Activated CD4-positive, alpha-beta T cell treated with anti-CD3 and anti-CD28 coated beads, Interleukin-2, amount 10 ng/mL, durations not matched to agents 7 days and 5 days (primary cell): ENCODE data around the gene GRID1. TPM values are rescaled to one million over a fixed set of nuclear protein-coding genes. Genes with fewer than 3 reads are reported as not detected.

Source experiments
- CTCF ChIA-PET: fragments of 350-600 bp; sonication (Branson Sonifier 250); formaldehyde crosslinking; loops from one replicate; lab custom pipeline; 2021; ENCODE audit warnings: antibody characterized with exemption; lab: Charles Lee
- POLR2A ChIA-PET: fragments of 350-600 bp; sonication (Branson Sonifier 250); formaldehyde crosslinking; loops from one replicate; lab custom pipeline; 2021; ENCODE audit warnings: antibody characterized with exemption; lab: Charles Lee
- DNase-seq: peaks from one replicate; pipeline ENCODE4 v3.0.0-alpha.2; 2020
- H3K27ac Mint-ChIP-seq: one replicate; pipeline ENCODE4 v1.8.0; 2021; ENCODE audit warnings: mild to moderate bottlenecking, moderate library complexity, mixed read lengths
- H3K27me3 Mint-ChIP-seq: one replicate; pipeline ENCODE4 v1.8.0; 2021; ENCODE audit warnings: mixed read lengths
- H3K36me3 Mint-ChIP-seq: one replicate; pipeline ENCODE4 v1.8.0; 2021; ENCODE audit warnings: low read depth, mixed read lengths
- H3K4me1 Mint-ChIP-seq: one replicate; pipeline ENCODE4 v1.8.0; 2021; ENCODE audit warnings: mixed read lengths
- H3K4me3 Mint-ChIP-seq: one replicate; pipeline ENCODE4 v1.8.0; 2021; ENCODE audit warnings: mild to moderate bottlenecking, moderate library complexity, mixed read lengths
- H3K9me3 Mint-ChIP-seq: one replicate; pipeline ENCODE4 v1.8.0; 2021; ENCODE audit warnings: mixed read lengths
- total RNA-seq, 2 experiments: library from RNA; stranded (reverse); gene quantifications; one replicate each; pipeline ENCODE4 v1.2.3, GENCODE V29; 2021

The GRID1 gene
- total RNA-seq, 2 experiments from 2014 or later = not detected

DNA sequence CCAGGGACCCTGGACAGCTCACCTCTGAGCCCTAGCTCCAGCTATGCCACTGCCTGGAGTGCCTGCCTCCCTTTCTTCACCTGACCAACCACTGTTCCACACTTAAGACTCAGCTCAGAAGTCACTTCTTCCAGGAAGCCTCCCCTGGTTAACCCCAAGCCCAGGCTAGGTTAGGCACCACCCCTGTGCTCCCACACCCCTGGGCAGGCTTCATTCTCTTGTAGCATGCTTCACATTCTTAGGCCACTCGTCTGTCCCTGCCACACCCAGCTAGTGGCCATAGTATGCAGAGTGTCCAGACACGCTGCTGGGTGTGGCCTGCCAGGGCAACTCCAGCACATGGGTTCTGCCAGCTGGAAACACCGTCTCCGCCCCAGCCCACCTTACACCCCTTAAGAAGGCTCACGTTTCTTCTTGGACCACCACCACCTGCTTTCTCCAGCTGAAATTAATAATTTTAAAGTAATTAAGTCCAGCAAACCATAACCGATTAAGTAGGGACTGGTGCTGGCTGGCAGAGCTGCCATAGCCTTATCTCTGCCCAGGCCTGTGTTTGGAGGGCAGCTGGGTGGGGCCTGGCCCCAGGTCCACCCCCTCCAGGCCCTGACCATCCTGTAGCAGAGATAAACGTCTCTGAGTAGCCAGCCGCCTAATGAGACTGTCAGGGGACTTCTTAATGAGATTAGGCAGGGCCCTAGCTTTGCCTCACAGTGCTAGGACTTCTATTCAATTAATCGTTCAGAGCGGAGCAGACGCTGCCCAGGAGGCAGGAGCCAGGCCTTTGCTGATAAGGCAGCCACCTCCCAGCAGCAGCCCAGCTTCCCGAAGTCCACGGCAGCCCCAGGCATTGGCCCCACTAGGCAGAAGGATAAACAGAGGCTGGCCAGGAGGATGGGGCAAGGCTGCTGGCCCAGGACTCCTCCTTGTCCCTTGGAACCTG lies 20.5 kb downstream of the GRID1 start:
- H3K4me1 Mint-ChIP-seq = no peaks in the 10 kb centered on the region
- H3K36me3 Mint-ChIP-seq = no peaks in the 10 kb centered on the region
- ChIA-PET CTCF (interaction anchor here (0.7 kb wide), 1 partner anchor 31 kb away, joined by 3 read pairs; no protein-coding TSS in a partner anchor), POLR2A (interaction anchor here (0.5 kb wide), 1 partner anchor 43 kb away, joined by 3 read pairs; no protein-coding TSS in a partner anchor)
- no peaks in the 10 kb centered on the region for H3K9me3 Mint-ChIP-seq
- no peak for DNase-seq
- H3K27ac Mint-ChIP-seq = no peak overlapping the region
- no peaks in the 10 kb centered on the region for H3K27me3 Mint-ChIP-seq
- H3K4me3 Mint-ChIP-seq = no peak overlapping the region

DNA sequence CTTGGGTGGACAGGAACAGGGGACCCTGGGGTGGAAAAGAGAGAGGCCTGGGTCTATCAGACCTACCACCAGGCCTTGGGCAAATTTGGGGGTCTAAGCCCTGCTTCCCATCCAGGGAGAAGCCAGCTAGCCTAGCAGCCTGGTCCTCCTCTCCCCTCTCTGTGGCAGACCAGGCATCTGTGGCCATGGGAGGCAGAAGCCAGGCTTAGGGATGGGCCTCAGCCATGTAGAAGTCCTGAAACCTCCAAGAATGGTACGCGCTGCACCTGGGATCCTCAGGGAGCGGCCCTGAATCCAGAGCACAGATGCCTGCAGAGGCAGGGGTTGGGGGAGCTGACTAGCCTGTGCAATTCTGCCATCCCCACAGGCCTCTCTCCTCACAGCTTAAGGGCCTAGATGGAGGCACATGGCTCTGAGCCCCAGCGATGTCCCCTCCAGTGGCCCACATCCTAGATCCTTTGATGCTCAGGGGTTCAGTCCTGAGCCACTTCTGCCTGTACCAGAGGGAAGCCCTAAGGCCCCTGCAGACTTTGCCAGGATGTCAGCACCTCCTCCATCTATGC lies 21.2 kb downstream of the GRID1 start:
- Mint-ChIP-seq H3K27ac (no peak overlapping the region), H3K4me3 (no peak overlapping the region), H3K27me3 (no peaks in the 10 kb centered on the region), H3K36me3 (no peaks in the 10 kb centered on the region), H3K4me1 (no peaks in the 10 kb centered on the region), H3K9me3 (no peaks in the 10 kb centered on the region)
- no peak for DNase-seq
- ChIA-PET POLR2A (no interaction called here), CTCF (no interaction called here)

DNA sequence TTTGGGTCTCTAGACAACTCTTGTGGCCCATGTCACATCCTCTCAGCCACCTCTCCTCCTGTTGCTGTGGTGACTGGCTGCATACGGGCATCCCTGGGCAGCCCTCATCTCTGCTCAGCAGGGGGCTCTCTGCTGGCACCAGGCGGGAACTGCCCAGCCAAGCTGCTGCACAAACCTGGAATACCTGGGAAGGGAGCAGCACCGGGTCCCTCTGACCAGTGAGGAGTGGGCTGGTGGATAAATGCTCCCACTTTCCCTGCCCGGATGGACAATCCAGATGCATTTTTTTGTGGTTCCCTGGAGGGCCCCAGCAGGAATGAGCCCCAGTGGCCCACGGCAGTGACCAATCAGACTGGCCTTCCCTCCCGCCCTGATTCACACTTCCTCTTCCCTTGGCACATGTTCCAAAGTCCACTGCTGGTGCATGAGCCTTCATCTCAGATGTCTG lies 21.9 kb downstream of the GRID1 start:
- Mint-ChIP-seq H3K27me3 (no peaks in the 10 kb centered on the region), H3K27ac (no peak overlapping the region), H3K4me1 (no peaks in the 10 kb centered on the region), H3K9me3 (no peaks in the 10 kb centered on the region), H3K36me3 (no peaks in the 10 kb centered on the region), H3K4me3 (no peak overlapping the region)
- POLR2A ChIA-PET = no interaction called here
- CTCF ChIA-PET = no interaction called here
- DNase-seq = no peak

DNA sequence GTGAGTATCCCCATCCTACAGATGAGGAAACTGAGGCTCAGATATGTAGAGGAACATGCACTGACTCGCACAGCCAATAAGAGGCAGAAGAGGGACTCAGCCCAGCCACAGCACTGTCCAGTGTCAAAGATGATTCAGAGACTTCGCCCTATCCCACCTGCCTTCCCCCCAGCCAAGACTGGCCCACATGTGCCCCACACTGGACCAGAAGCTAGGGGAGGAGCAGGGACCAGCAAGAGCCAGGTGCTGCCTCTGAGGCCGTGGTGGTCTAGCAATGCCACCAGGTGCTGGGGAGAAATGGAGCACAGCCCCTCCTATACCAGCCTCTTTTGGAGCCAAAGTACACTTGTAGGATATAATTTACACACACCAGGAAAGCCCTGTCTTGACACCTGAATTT lies 22.3 kb downstream of the GRID1 start:
- no peak for DNase-seq
- Mint-ChIP-seq H3K9me3 (no peaks in the 10 kb centered on the region), H3K4me3 (no peak overlapping the region)

DNA sequence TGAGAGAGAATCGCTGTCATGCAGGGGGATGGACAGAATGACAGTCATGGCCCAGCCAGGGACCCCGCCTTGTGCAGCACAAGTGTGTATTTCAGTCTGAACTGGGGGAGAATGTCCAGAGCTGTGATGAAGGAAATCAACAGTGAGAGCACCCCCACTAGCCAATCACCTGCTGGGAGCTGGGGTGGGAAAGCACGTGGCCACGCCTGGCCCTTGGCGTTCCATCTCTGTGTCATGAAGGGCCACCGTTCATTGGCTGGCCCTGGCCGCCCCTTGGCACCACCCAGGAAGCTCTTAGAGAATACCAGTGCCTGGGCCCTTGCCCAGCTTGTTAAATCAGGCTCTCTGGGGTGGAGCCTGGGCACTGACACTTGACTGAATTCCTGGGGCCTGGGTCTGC lies 22.8 kb downstream of the GRID1 start:
- no peak for DNase-seq
- H3K9me3 Mint-ChIP-seq = no peaks in the 10 kb centered on the region
- H3K36me3 Mint-ChIP-seq = no peaks in the 10 kb centered on the region
- no peaks in the 10 kb centered on the region for H3K4me1 Mint-ChIP-seq
- H3K27ac Mint-ChIP-seq = no peak overlapping the region
- ChIA-PET CTCF (no interaction called here), POLR2A (no interaction called here)
- H3K4me3 Mint-ChIP-seq = no peak overlapping the region
- no peaks in the 10 kb centered on the region for H3K27me3 Mint-ChIP-seq

More for the DNA sequence above, 22.3 kb downstream of the GRID1 start:
- Mint-ChIP-seq H3K27ac (no peak overlapping the region), H3K4me1 (no peaks in the 10 kb centered on the region), H3K27me3 (no peaks in the 10 kb centered on the region), H3K36me3 (no peaks in the 10 kb centered on the region)
- ChIA-PET CTCF (no interaction called here), POLR2A (no interaction called here)

DNA sequence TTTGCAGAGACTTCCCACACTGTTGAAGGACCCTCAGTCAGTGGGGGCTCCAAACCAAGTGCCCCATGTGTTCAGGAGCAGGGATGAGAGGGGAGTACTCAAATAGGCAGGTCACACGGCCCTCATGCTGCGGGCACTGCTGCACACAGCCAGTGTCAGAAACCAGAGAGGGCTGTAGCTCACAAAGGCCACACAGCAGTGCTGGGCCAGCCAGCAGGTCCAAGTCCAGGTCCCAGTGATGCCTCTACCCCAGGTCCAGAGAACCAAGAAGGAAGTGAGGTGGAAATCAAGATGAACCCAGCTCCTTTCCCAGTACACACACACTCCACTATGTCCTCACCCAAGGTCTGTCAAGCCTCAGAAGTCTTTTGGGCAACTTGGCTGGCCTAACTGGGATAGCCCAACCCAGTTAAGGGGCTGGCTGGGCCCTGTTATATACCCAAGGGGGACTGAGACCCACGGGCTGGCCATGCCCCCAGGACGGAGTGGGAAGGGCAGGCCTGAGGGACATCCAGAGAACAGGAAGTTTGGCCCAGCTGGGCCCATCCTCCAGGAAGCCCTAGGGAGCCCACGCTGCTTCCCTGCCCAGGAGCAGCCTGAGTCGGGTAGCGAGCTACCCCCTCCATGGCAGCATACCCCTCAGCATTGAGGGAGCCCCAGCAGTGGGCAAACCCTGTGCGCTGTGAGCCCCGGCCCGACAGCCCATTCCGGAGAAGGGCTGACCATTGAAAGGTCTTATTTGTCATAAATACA lies 24.3 kb downstream of the GRID1 start:
- H3K27ac Mint-ChIP-seq = no peak overlapping the region
- no peaks in the 10 kb centered on the region for H3K27me3 Mint-ChIP-seq
- CTCF ChIA-PET = no interaction called here
- H3K36me3 Mint-ChIP-seq = no peaks in the 10 kb centered on the region
- POLR2A ChIA-PET = no interaction called here
- no peak for DNase-seq
- no peaks in the 10 kb centered on the region for H3K4me1 Mint-ChIP-seq
- no peaks in the 10 kb centered on the region for H3K9me3 Mint-ChIP-seq
- H3K4me3 Mint-ChIP-seq = no peak overlapping the region

DNA sequence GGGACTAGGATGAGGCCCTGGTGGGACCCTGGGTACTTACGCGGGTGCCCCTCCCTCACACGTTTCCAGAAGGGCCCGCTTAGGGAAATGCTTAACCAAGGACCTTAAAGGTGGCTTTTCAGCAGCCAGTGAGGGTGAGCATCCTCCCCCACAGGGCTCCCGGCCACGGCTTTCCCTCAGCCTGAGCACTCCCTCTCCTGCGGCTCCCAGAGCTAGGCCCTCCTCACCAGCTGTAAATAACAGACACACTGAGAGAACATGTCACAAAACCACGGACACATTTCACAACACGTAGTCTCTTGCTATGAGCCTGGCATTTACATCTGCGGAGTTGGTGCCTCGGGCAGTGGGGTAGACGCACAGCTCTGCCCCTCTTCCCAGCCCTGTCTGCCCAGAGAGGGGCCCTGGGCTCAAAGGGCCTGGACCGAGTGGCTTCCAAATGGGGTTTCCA lies 25.2 kb downstream of the GRID1 start:
- ChIA-PET CTCF (no interaction called here), POLR2A (no interaction called here)
- no peaks in the 10 kb centered on the region for H3K9me3 Mint-ChIP-seq
- no peaks in the 10 kb centered on the region for H3K27me3 Mint-ChIP-seq
- no peaks in the 10 kb centered on the region for H3K36me3 Mint-ChIP-seq
- H3K27ac Mint-ChIP-seq = no peak overlapping the region
- no peak overlapping the region for H3K4me3 Mint-ChIP-seq
- no peaks in the 10 kb centered on the region for H3K4me1 Mint-ChIP-seq
- no peak for DNase-seq

DNA sequence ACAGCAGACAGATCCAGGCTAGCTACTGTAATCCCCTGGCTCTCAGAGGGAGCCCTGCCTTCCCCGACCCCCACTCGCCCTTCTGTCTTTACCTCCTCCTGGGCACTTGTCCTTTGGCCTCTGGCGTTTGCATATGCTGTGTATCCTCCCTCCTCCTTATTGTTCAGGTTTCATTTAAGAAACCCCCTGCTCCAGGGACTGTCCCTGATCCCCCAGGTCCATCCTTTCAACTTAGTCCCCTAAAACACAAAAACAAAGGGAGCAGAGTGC lies 25.7 kb downstream of the GRID1 start:
- Mint-ChIP-seq H3K27ac (no peak overlapping the region), H3K27me3 (no peaks in the 10 kb centered on the region), H3K4me1 (no peaks in the 10 kb centered on the region), H3K4me3 (no peak overlapping the region), H3K36me3 (no peaks in the 10 kb centered on the region), H3K9me3 (no peaks in the 10 kb centered on the region)
- DNase-seq = no peak
- POLR2A ChIA-PET = no interaction called here
- CTCF ChIA-PET = no interaction called here

DNA sequence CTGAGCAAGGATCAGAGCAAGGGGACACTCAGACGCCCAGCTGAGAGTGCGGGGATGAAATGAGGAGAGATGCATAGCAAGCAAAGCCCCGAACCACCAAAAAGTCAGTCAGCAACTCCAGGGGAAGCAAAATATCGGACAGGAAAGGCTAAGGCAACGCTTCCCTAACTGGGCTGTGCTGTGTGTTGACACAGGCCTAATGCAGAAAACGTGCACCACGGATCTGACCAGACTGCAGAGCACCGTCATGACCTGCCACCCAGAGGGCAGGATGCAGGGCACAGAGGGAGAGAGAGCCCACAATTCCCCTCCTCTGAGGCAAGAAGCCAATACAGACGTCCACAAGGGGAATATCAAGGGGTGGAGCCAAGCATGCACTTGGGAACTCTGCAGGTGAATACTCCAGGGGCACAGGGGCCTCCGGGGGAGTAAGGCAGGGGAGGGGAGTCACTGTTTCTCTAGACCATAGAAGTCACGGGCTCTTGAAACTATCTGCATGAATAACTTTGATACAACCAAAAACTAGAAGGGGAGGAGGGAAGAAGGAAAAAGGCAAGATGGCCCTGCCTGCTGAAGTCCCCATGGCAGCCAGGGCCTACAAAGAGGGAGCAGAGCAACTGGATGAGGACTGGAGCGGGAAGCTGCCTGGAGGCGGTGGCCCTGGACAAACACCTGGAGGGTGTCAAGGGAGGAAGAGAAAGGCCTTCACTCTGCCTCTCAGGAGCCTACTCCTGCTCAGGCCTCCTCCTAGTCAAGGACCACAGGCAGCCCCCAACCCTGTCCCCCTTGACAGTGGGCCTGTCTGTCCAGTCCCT lies 26.2 kb downstream of the GRID1 start:
- Mint-ChIP-seq H3K4me3 (no peak overlapping the region), H3K27ac (no peak overlapping the region), H3K9me3 (no peaks in the 10 kb centered on the region), H3K4me1 (no peaks in the 10 kb centered on the region), H3K36me3 (no peaks in the 10 kb centered on the region), H3K27me3 (no peaks in the 10 kb centered on the region)
- no peak for DNase-seq
- POLR2A ChIA-PET = no interaction called here
- CTCF ChIA-PET = no interaction called here

DNA sequence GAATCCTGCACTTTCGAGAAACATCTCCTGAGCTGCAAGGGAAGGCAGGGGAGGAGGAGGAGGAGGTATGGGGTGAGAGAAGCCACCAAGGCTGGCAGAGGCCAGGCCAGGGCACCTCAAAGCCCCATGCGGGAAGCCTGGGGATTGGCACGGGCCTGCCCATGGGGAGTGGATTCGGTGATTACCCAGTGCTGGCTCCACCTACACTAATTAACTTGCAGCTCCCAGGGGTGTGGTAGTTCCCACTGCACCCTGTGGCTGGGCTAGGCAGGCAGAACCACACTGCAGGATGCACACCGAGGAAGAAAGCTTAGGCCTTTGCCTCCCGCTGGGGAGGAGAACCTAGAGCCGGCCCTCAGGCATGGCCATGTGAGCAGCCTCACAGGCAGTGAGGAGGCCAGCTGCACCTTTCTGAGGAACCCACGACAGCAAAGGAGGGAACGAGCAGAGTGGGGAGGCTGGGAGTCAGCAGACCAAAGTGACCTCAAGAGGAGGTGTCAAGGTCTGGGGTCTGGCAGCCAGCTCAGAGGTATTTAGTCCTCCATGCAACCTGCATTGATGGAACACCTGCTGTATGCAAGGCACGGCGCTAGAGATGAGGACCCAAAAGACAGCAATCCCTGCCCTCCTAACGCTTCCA lies 27.2 kb downstream of the GRID1 start:
- Mint-ChIP-seq H3K4me3 (no peak overlapping the region), H3K27ac (peak overlapping the region; percentile 46), H3K27me3 (no peaks in the 10 kb centered on the region), H3K9me3 (no peaks in the 10 kb centered on the region), H3K36me3 (no peaks in the 10 kb centered on the region), H3K4me1 (no peaks in the 10 kb centered on the region)
- ChIA-PET POLR2A (no interaction called here), CTCF (no interaction called here)
- no peak for DNase-seq

DNA sequence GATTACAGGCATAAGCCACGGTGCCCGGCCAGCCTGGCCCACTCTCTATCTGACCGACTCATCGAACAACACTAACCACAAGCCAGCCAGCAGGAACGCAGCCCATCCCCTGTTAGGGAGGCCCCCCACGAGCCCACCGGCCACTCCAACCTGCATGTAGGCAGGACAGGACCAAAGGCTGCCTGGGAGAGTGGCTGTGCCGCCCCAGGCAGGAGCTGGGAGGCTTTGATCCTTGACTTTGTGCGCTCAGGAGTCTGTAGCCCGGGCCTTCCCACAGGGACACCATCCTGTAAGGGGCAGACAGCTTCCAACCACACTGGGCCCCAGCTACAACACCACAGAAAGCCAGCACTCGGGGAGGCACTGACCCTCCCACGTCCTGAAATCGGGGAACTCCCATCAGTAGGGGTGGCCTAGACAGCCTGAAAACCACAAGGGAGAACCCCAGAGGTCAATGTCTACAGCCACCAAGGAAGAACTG lies 29.4 kb downstream of the GRID1 start:
- CTCF ChIA-PET = interaction anchor here (0.6 kb wide), 1 partner anchor 22 kb away, joined by 3 read pairs; no protein-coding TSS in a partner anchor
- no peak overlapping the region for H3K27ac Mint-ChIP-seq
- no peaks in the 10 kb centered on the region for H3K36me3 Mint-ChIP-seq
- H3K9me3 Mint-ChIP-seq = no peaks in the 10 kb centered on the region
- no peak overlapping the region for H3K4me3 Mint-ChIP-seq
- no peaks in the 10 kb centered on the region for H3K4me1 Mint-ChIP-seq
- H3K27me3 Mint-ChIP-seq = peaks cover 4% of the 10 kb centered on the region
- POLR2A ChIA-PET = no interaction called here
- DNase-seq = no peak

DNA sequence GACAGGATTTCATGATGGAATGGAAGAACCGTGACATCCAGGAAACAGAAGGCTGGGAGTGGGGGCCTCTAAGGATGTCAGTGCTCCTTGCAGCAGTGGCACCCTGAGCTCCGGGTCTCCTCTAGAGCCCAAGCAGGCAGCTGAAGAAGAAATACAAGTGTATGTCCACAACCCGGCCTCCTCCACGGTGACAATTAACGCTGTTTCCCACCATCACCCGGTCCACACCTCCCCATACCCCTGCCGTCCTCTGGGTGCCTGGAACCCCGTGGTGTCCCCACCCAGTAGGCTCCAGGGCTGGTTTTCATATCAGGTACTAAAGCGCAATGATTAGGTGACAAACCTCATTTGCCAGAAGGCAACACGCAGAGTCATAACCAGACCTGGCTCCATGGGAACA lies 30.3 kb downstream of the GRID1 start:
- Mint-ChIP-seq H3K4me3 (no peak overlapping the region), H3K36me3 (no peaks in the 10 kb centered on the region), H3K27ac (no peak overlapping the region), H3K9me3 (no peaks in the 10 kb centered on the region), H3K4me1 (no peaks in the 10 kb centered on the region), H3K27me3 (peaks cover 4% of the 10 kb centered on the region)
- ChIA-PET POLR2A (no interaction called here), CTCF (interaction anchor here (0.6 kb wide), 2 partner anchors 10 to 23 kb away, joined by 3 read pairs; no protein-coding TSS in a partner anchor)
- no peak for DNase-seq
